ENCODE measurements around the gene HSDL1.

DNA sequence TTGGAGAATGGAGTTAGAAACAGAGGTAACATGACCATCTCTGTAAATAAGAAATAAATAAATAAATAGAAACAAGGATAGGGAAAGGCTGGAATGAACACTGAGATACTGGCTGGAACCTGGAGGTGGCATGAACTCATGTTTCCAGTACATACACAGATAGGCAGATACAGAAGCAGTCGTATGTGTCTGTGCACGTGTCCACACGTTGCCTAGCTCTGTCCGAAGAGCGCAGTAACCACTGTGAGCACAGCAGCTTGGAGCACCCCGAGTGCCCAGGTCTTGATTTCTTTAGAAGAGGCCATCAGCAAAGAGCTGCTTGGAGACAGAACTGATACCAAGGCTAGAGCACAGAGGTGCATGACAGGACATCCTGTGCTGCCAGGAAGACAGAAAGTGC, 65.3 kb downstream of the HSDL1 start:
- TF ChIP-seq, protein P1, sequence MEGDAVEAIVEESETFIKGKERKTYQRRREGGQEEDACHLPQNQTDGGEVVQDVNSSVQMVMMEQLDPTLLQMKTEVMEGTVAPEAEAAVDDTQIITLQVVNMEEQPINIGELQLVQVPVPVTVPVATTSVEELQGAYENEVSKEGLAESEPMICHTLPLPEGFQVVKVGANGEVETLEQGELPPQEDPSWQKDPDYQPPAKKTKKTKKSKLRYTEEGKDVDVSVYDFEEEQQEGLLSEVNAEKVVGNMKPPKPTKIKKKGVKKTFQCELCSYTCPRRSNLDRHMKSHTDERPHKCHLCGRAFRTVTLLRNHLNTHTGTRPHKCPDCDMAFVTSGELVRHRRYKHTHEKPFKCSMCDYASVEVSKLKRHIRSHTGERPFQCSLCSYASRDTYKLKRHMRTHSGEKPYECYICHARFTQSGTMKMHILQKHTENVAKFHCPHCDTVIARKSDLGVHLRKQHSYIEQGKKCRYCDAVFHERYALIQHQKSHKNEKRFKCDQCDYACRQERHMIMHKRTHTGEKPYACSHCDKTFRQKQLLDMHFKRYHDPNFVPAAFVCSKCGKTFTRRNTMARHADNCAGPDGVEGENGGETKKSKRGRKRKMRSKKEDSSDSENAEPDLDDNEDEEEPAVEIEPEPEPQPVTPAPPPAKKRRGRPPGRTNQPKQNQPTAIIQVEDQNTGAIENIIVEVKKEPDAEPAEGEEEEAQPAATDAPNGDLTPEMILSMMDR (conservative IDR thresholded peaks at IDR 0.05; ENCODE audit: low read length), result no peak
- TF ChIP-seq EZH2phosphoT487 (IDR thresholded peaks at IDR 0.05; ENCODE audit: borderline replicate concordance, low read depth, low read length), result no peak

Measured in OCI-LY7 (cell line).